Neural cell (in vitro differentiated cells): ENCODE data around the gene PFKFB3.

Experiments used
- EP300 ChIP-seq: fragments of 450-650 bp; conservative IDR thresholded peaks from 2 replicates; pipeline ENCODE4 v1.6.1; 2014; ENCODE audit warnings: antibody characterized with exemption, mild to moderate bottlenecking, moderate library complexity; ENCODE audit not compliant: poor library complexity, severe bottlenecking
- EZH2 ChIP-seq: fragments of 200-600, 300-800 bp; shearing (Covaris generic), sonication (generic); IDR thresholded peaks from 2 replicates; pipeline ENCODE4 v1.6.1; 2014; ENCODE audit warnings: antibody characterized with exemption, low read length, borderline replicate concordance, mild to moderate bottlenecking; ENCODE audit not compliant: insufficient read depth, poor library complexity, severe bottlenecking
- MXI1 ChIP-seq: fragments of 450-650 bp; conservative IDR thresholded peaks from 2 replicates; pipeline ENCODE4 v1.6.1; 2014; ENCODE audit warnings: antibody characterized with exemption, mild to moderate bottlenecking; ENCODE audit not compliant: poor library complexity, severe bottlenecking
- POLR2AphosphoS5 ChIP-seq: IDR thresholded peaks from 2 replicates; pipeline ENCODE4 v1.6.1; 2012
- RAD21 ChIP-seq: fragments of 450-650 bp; conservative IDR thresholded peaks from 2 replicates; pipeline ENCODE4 v1.6.1; 2014; ENCODE audit warnings: antibody characterized with exemption, mild to moderate bottlenecking, moderate library complexity
- SMC3 ChIP-seq: fragments of 450-650 bp; conservative IDR thresholded peaks from 2 replicates; pipeline ENCODE4 v1.6.1; 2014; ENCODE audit warnings: antibody characterized with exemption, mild to moderate bottlenecking, moderate library complexity; ENCODE audit not compliant: poor library complexity
- TAF1 ChIP-seq: IDR thresholded peaks from 2 replicates; pipeline ENCODE4 v1.6.1; 2012; ENCODE audit warnings: low read depth
- TF ChIP-seq, protein P1 (sequence below): fragments of 450-650 bp; IDR thresholded peaks from 2 replicates; pipeline ENCODE4 v1.5.1; 2014; ENCODE audit warnings: antibody characterized with exemption, mild to moderate bottlenecking, moderate library complexity; ENCODE audit not compliant: poor library complexity, severe bottlenecking
- TF ChIP-seq, protein P2 (sequence below): IDR thresholded peaks from 2 replicates; pipeline ENCODE4 v1.6.1; 2012; ENCODE audit warnings: borderline replicate concordance

DNA sequence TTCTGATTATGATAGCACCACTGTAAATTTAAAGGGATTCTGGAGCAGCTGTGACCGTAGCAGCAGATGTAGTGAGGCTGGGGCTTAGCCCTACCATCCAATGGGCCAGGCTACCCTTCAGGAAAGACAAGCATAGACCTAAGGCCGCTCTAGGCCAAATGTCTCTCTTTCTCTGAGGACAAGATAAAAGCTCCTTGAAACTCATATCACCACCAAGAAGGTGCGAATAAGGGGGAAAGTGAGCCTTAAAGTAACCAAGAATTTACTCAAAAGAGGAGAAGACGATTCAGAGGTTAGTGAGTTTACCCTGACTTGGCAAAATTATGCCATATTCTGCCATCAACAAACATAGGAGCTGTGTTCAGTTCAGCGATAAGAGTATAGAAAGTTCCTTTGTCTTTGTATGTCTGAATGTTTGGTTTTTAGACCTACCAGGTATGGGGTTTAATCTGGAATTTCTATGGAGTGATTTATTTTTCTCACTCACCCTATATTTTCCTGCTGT lies 79.8 kb downstream of the PFKFB3 start:
- TF ChIP-seq, protein P1, sequence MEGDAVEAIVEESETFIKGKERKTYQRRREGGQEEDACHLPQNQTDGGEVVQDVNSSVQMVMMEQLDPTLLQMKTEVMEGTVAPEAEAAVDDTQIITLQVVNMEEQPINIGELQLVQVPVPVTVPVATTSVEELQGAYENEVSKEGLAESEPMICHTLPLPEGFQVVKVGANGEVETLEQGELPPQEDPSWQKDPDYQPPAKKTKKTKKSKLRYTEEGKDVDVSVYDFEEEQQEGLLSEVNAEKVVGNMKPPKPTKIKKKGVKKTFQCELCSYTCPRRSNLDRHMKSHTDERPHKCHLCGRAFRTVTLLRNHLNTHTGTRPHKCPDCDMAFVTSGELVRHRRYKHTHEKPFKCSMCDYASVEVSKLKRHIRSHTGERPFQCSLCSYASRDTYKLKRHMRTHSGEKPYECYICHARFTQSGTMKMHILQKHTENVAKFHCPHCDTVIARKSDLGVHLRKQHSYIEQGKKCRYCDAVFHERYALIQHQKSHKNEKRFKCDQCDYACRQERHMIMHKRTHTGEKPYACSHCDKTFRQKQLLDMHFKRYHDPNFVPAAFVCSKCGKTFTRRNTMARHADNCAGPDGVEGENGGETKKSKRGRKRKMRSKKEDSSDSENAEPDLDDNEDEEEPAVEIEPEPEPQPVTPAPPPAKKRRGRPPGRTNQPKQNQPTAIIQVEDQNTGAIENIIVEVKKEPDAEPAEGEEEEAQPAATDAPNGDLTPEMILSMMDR = no peak
- TF ChIP-seq EZH2 (no peak), RAD21 (no peak), SMC3 (no peak), TAF1 (no peak), POLR2AphosphoS5 (no peak), EP300 (no peak), MXI1 (no peak)
- TF ChIP-seq, protein P2, sequence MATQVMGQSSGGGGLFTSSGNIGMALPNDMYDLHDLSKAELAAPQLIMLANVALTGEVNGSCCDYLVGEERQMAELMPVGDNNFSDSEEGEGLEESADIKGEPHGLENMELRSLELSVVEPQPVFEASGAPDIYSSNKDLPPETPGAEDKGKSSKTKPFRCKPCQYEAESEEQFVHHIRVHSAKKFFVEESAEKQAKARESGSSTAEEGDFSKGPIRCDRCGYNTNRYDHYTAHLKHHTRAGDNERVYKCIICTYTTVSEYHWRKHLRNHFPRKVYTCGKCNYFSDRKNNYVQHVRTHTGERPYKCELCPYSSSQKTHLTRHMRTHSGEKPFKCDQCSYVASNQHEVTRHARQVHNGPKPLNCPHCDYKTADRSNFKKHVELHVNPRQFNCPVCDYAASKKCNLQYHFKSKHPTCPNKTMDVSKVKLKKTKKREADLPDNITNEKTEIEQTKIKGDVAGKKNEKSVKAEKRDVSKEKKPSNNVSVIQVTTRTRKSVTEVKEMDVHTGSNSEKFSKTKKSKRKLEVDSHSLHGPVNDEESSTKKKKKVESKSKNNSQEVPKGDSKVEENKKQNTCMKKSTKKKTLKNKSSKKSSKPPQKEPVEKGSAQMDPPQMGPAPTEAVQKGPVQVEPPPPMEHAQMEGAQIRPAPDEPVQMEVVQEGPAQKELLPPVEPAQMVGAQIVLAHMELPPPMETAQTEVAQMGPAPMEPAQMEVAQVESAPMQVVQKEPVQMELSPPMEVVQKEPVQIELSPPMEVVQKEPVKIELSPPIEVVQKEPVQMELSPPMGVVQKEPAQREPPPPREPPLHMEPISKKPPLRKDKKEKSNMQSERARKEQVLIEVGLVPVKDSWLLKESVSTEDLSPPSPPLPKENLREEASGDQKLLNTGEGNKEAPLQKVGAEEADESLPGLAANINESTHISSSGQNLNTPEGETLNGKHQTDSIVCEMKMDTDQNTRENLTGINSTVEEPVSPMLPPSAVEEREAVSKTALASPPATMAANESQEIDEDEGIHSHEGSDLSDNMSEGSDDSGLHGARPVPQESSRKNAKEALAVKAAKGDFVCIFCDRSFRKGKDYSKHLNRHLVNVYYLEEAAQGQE = no peak
